H1 (cell line): ENCODE results near the gene FGF14. TPM values are rescaled to one million over a fixed set of nuclear protein-coding genes. Genes with fewer than 3 reads are reported as not detected.

Experiments
- SRF ChIP-seq: IDR thresholded peaks from 2 replicates; pipeline ENCODE4 v1.6.1; 2011; ENCODE audit warnings: mild to moderate bottlenecking, low read depth, low read length, moderate library complexity
- TAF7 ChIP-seq: optimal IDR thresholded peaks from 2 replicates; pipeline ENCODE3; 2011; ENCODE audit warnings: low read depth, mild to moderate bottlenecking, inconsistent platforms, low read length, moderate library complexity, borderline replicate concordance
- polyA plus RNA-seq, 7 experiments: library from polyadenylated mRNA; depleted of rRNA in 3 of 7; stranded (reverse) in 5 of 7; unstranded in 2 of 7; fragments of >200 nt in 5 of 7; fragments of 200-250 nt in 2 of 7; gene quantifications; 1 replicate in 5 of 7; 2 replicates in 1 of 7; 4 replicates in 1 of 7; pipeline versions ENCODE4 v1.2.1 to v1.2.3, GENCODE V29; 2011 to 2013; ENCODE audit warnings: missing spikeins in 2 of 7, mixed read lengths in 2 of 7
- total RNA-seq: library from RNA; stranded (reverse); fragmentation: NEBNext Ultra II Directional; extraction: Animal tissue kit (Norgen Biotek cat#: 25700); gene quantifications from 2 replicates; pipeline ENCODE4 v1.2.1, GENCODE V29; 2021

Gene FGF14
- total and polyA plus RNA-seq, 2 of the 8 experiments (the other 6 are each of a cell fraction or from before 2014, with no cell fraction given) = 0.05 to 0.58 TPM

GRCh38 chr13:102233566-102234208 lies 168.2 kb downstream of the FGF14 start (continued):
- TF ChIP-seq TAF7 = no peak
- TF ChIP-seq SRF = no peak
